HFFc6 (cell line): ENCODE measurements around the gene ZNF75A. TPM values are rescaled to one million over a fixed set of nuclear protein-coding genes. Genes with fewer than 3 reads are reported as not detected.

ENCODE experiments used
- DNase-seq: peaks from one replicate; pipeline ENCODE4 v3.0.0-alpha.2; 2018
- H3K27ac Mint-ChIP-seq: 2 replicates; pipeline ENCODE4 v1.8.0; 2020; ENCODE audit warnings: mild to moderate bottlenecking, mixed read lengths
- H3K27me3 Mint-ChIP-seq: 2 replicates; pipeline ENCODE4 v1.8.0; 2021; ENCODE audit warnings: mild to moderate bottlenecking, moderate library complexity, mixed read lengths; ENCODE audit not compliant: insufficient read depth
- H3K36me3 Mint-ChIP-seq: 2 replicates; pipeline ENCODE4 v1.8.0; 2021; ENCODE audit warnings: low read depth, mixed read lengths
- H3K4me1 Mint-ChIP-seq: 2 replicates; pipeline ENCODE4 v1.8.0; 2020; ENCODE audit warnings: low read depth, mixed read lengths
- H3K4me3 Mint-ChIP-seq: 2 replicates; pipeline ENCODE4 v1.8.0; 2020; ENCODE audit warnings: mild to moderate bottlenecking, moderate library complexity, mixed read lengths
- H3K9me3 Mint-ChIP-seq: 2 replicates; pipeline ENCODE4 v1.8.0; 2020; ENCODE audit warnings: mild to moderate bottlenecking, mixed read lengths
- CTCF ChIP-seq: fragments of 200-600 bp; sonication (generic); IDR thresholded peaks from 2 replicates; pipeline ENCODE4 v1.5.0; 2021; ENCODE audit warnings: antibody characterized with exemption, mild to moderate bottlenecking
- long read RNA-seq: library from polyadenylated mRNA; unstranded; transcript quantifications from one replicate; pipeline ENCODE4 v2.0.0, GENCODE V29; 2019
- total RNA-seq, 6 experiments: library from RNA; stranded (reverse); fragmentation: NEBNext Ultra II Directional; extraction: Animal tissue kit (Norgen Biotek cat#: 25700); gene quantifications; 2 replicates in 1 of 6; 3 replicates in 5 of 6; pipeline ENCODE4 v1.2.3, GENCODE V29; 2021

The ZNF75A gene
- total RNA-seq: 10 to 100 TPM; 12.7 to 16.6 (median 14.4) TPM
- long read RNA-seq, transcript ZNF75A-201 (6 exons, 2,546 nt): major isoform, 5 of 23 reads
- long read RNA-seq, partial matches to known transcripts: 5 of 23 reads
- long read RNA-seq, other reads (novel, unspliced or antisense): 7 of 23 reads

GRCh38 chr16:3305109-3306068 lies at the start of gene ZNF75A, which contains the start of gene TIGD7:
Gene ZNF75A, plus strand, starts transcription at chr16:3305497. Its CDS starts 2,932 bp downstream, at chr16:3308429.
Gene TIGD7, minus strand, starts transcription at chr16:3305430. Its CDS starts 4,816 bp downstream, at chr16:3300614.
- H3K36me3 Mint-ChIP-seq: peaks cover 68% of the 10 kb centered on the region
- H3K4me1 Mint-ChIP-seq: peaks cover 8% of the 10 kb centered on the region
- DNase-seq: peak; percentile 82
- peaks cover 9% of the 10 kb centered on the region for H3K27me3 Mint-ChIP-seq
- H3K4me3 Mint-ChIP-seq: peak within 1 kb of the TSS; percentile 82
- H3K9me3 Mint-ChIP-seq: peaks cover 73% of the 10 kb centered on the region
- H3K27ac Mint-ChIP-seq: peak within 1 kb of the TSS; percentile 72
- TF ChIP-seq CTCF: no peak

GRCh38 chr16:3256146-3256865 lies 49.0 kb upstream of the ZNF75A start, which contains the start of gene MEFV:
Gene MEFV, minus strand, starts transcription at chr16:3256633. Its CDS starts 46 bp downstream, at chr16:3256587.
- Mint-ChIP-seq H3K27me3 (peaks cover 9% of the 10 kb centered on the region), H3K9me3 (no peaks in the 10 kb centered on the region), H3K4me3 (no peak within 1 kb of the TSS), H3K27ac (no peak within 1 kb of the TSS), H3K4me1 (no peaks in the 10 kb centered on the region), H3K36me3 (no peaks in the 10 kb centered on the region)
- DNase-seq: no peak
- TF ChIP-seq CTCF: no peak

- DNase-seq: peak; percentile 16
- Mint-ChIP-seq H3K9me3 (no peaks in the 10 kb centered on the region), H3K4me3 (no peak overlapping the region), H3K4me1 (no peaks in the 10 kb centered on the region), H3K36me3 (no peaks in the 10 kb centered on the region), H3K27me3 (peaks cover 9% of the 10 kb centered on the region), H3K27ac (no peak overlapping the region)
- TF ChIP-seq CTCF: no peak
These were observed 48.3 kb upstream of the ZNF75A start for GRCh38 chr16:3256866-3257465.

- DNase-seq: no peak
- Mint-ChIP-seq H3K36me3 (no peaks in the 10 kb centered on the region), H3K4me1 (peaks cover 19% of the 10 kb centered on the region), H3K9me3 (no peaks in the 10 kb centered on the region), H3K27ac (no peak overlapping the region), H3K4me3 (no peak overlapping the region), H3K27me3 (peaks cover 7% of the 10 kb centered on the region)
- no peak for TF ChIP-seq CTCF
These were observed 45.5 kb upstream of the ZNF75A start for GRCh38 chr16:3259836-3260235.

GRCh38 chr16:3262517-3262916 lies 42.8 kb upstream of the ZNF75A start:
- H3K27ac Mint-ChIP-seq: peak overlapping the region; percentile 69
- H3K27me3 Mint-ChIP-seq: 0 out of 2 replicates have a peak, but pooled peaks cover 3% of the 10 kb centered on the region
- no peak for DNase-seq
- no peaks in the 10 kb centered on the region for H3K36me3 Mint-ChIP-seq
- no peak for TF ChIP-seq CTCF
- peak overlapping the region; percentile 60 for H3K4me3 Mint-ChIP-seq
- H3K4me1 Mint-ChIP-seq: peaks cover 27% of the 10 kb centered on the region
- no peaks in the 10 kb centered on the region for H3K9me3 Mint-ChIP-seq
